Tibial nerve (tissue), 4 donors: Measurements from ENCODE around the gene CITED4. TPM values are rescaled to one million over a fixed set of nuclear protein-coding genes. Genes with fewer than 3 reads are reported as not detected.
A peak's percentile ranks its signal among the peaks of the same experiment; 100 is the strongest.

Experiments
- DNase-seq, 2 donors: peaks; one replicate each; pipeline ENCODE4 v3.0.0-alpha.2; 2019; ENCODE audit warnings: low spot score in 2 of 2
- H3K27ac ChIP-seq, 4 donors: fragments of 200-600 bp; sonication (generic) in 3 of 4; one replicate each; pipeline ENCODE4 v1.5.1; 2017 to 2019; ENCODE audit warnings: mild to moderate bottlenecking in 1 of 4
- H3K27me3 ChIP-seq, 2 donors: fragments of 200-600 bp; sonication (generic) in 1 of 2; one replicate each; pipeline versions ENCODE4 v1.5.1 to v1.6.0; 2017 to 2019
- H3K36me3 ChIP-seq, 3 donors: fragments of 200-600 bp; sonication (generic); one replicate each; pipeline ENCODE4 v1.5.1; 2018 to 2019
- H3K4me1 ChIP-seq, 4 donors: fragments of 200-600 bp; sonication (generic) in 3 of 4; one replicate each; pipeline ENCODE4 v1.5.1; 2017 to 2019
- H3K4me3 ChIP-seq, 4 donors: fragments of 200-600 bp; sonication (generic) in 3 of 4; one replicate each; pipeline ENCODE4 v1.5.1; 2017 to 2019; ENCODE audit warnings: mild to moderate bottlenecking in 1 of 4, moderate library complexity in 1 of 4
- H3K9me3 ChIP-seq, 4 donors: fragments of 200-600 bp; sonication (generic) in 3 of 4; one replicate each; pipeline ENCODE4 v1.5.1; 2017 to 2019
- EP300 ChIP-seq, 2 donors: sonication (generic); formaldehyde crosslinking; IDR thresholded peaks; one replicate each; pipeline ENCODE4 v1.6.1; 2017; ENCODE audit warnings: antibody characterized with exemption in 2 of 2, mild to moderate bottlenecking in 1 of 2
- POLR2A ChIP-seq, 2 donors: fragments of 450-650 bp; IDR thresholded peaks; one replicate each; pipeline ENCODE4 v1.6.1; 2017; ENCODE audit warnings: antibody characterized with exemption in 2 of 2, mild to moderate bottlenecking in 2 of 2, moderate library complexity in 2 of 2
- WGBS, 2 donors: methylation state at CpG; one replicate each; pipeline ENCODE4 v1.1.5; 2018; 5-methylcytosine and 5-hydroxymethylcytosine counted together
- total RNA-seq, 4 donors: library from RNA; depleted of rRNA; stranded (reverse); fragments of >200 nt; gene quantifications; one replicate each; pipeline ENCODE4 v1.1.0, GENCODE V29; 2016
- TF ChIP-seq, protein P1 (sequence below), 5 experiments: fragments of 200-600 bp in 3 of 5; fragments of 450-650 bp in 2 of 5; sonication (generic) in 3 of 5; IDR thresholded peaks; one replicate each; pipeline ENCODE4 v1.5.1; 2016 to 2019; ENCODE audit warnings: antibody characterized with exemption in 5 of 5, mild to moderate bottlenecking in 3 of 5, moderate library complexity in 2 of 5

CITED4 gene
- total RNA-seq, 4 donors from 2014 or later, result 6.0 to 20.3 (median 13.4) TPM

GRCh38 chr1:40887012-40887378 lies 24.8 kb upstream of the CITED4 start:
- Histone ChIP-seq H3K36me3 (no peaks in the 10 kb centered on the region), H3K4me3 (no peak overlapping the region), H3K9me3 (no peaks in the 10 kb centered on the region), H3K27me3 (peaks cover 0 to 42% of the 10 kb centered on the region in 2 donors), H3K4me1 (peaks cover 0 to 10% (median 3%) of the 10 kb centered on the region in 4 donors), H3K27ac (no peak overlapping the region)
- TF ChIP-seq EP300 (IDR thresholded peaks at IDR 0.05) (no peak), POLR2A (IDR thresholded peaks at IDR 0.05) (no peak)
- TF ChIP-seq, protein P1, sequence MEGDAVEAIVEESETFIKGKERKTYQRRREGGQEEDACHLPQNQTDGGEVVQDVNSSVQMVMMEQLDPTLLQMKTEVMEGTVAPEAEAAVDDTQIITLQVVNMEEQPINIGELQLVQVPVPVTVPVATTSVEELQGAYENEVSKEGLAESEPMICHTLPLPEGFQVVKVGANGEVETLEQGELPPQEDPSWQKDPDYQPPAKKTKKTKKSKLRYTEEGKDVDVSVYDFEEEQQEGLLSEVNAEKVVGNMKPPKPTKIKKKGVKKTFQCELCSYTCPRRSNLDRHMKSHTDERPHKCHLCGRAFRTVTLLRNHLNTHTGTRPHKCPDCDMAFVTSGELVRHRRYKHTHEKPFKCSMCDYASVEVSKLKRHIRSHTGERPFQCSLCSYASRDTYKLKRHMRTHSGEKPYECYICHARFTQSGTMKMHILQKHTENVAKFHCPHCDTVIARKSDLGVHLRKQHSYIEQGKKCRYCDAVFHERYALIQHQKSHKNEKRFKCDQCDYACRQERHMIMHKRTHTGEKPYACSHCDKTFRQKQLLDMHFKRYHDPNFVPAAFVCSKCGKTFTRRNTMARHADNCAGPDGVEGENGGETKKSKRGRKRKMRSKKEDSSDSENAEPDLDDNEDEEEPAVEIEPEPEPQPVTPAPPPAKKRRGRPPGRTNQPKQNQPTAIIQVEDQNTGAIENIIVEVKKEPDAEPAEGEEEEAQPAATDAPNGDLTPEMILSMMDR (IDR thresholded peaks at IDR 0.05), result no peak
- no peak for DNase-seq
- WGBS, 2 donors, result 71 to 75% methylated on average over 1 of the region's 1 CpG

GRCh38 chr1:40886318-40887011 lies 24.3 kb upstream of the CITED4 start:
- H3K36me3 ChIP-seq, result no peaks in the 10 kb centered on the region
- H3K4me3 ChIP-seq, result no peak overlapping the region
- peaks cover 0 to 42% of the 10 kb centered on the region in 2 donors for H3K27me3 ChIP-seq
- 72% methylated on average over 7 of the region's 7 CpGs for WGBS, 2 donors
- H3K9me3 ChIP-seq, result no peaks in the 10 kb centered on the region
- peaks cover 0 to 10% (median 3%) of the 10 kb centered on the region in 4 donors for H3K4me1 ChIP-seq
- DNase-seq, result no peak
- TF ChIP-seq, protein P1 (IDR thresholded peaks at IDR 0.05), result no peak
- no peak for TF ChIP-seq EP300 (IDR thresholded peaks at IDR 0.05)
- TF ChIP-seq POLR2A (IDR thresholded peaks at IDR 0.05), result no peak
- no peak overlapping the region for H3K27ac ChIP-seq

DNA sequence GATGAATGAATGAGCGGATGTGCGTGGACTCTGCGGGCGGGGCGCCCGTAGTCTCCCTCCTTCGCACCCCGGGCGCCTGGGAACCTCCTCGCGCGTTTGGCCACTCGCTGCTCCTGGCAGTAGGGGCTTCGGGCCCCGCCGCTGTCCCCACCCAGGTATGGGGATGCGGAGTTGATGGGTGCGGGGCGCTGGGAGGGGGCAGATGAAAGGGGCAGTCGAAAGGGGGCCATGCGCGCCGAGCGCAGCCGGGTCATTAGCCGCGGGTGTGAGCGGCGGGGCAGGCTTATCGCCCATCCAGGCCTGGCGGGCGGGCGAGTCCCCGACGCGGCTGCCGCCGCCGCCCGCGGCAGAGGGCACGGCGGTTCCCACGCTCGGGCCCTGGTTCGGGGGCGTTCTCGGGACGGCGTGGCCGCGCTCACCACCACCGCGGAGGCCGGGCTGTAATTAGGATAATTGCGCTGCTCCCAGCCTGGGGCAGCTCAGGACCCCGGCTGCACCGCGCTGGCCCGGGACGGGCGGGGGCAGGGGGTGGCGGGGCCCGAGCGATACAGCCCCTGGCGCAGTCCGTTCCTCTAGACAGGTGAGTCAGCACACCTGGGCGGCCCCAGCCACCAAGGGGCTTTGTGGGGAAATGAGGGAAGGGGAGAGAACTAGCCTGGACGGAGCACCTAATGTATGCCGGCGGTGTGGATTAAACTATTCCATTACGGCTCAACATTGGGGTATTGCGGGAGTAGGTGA lies 22.1 kb upstream of the CITED4 start:
- H3K27me3 ChIP-seq, result peaks cover 0 to 42% of the 10 kb centered on the region in 2 donors

DNA sequence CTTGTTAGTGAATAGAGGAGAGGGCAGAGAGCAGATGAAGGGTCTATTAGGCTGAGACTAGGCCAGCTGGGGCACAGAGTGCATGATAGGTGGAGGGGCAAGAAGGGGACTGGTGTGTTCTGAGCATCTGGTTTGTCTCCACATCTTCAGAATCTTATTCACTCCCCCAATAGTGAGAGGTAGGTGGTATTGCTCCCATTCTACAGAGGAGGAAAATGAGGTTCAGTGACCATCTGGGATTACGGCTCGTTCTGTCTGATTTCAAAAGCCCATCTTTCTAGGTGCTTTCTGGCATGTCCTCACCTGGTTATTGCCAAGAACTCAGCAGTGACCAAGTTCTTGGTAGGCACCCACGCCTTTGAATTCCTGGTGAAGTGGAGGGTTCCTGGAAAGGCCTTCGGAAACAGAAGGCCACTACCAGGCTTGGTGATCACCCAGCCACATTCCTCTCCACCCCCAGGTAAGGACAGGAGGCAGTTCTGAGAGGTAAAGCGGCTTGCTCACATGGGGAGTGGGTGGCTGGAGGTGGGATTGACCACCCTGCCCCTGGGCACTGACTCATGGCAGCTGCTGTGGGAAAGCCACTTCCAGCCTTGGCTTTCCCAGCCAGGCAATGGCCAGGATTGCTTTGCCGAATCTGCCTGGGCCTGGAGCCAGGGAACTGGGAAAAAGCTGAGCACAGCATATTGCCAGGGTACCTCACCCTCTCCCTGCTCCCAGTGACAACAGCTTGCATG lies 18.8 kb upstream of the CITED4 start:
- Histone ChIP-seq H3K4me1 (peaks cover 0 to 20% (median 7%) of the 10 kb centered on the region in 4 donors), H3K9me3 (peaks cover 0 to 9% (median 0%) of the 10 kb centered on the region in 4 donors), H3K27ac (no peak overlapping the region), H3K4me3 (no peak overlapping the region), H3K36me3 (no peaks in the 10 kb centered on the region), H3K27me3 (peaks cover 0 to 35% of the 10 kb centered on the region in 2 donors)
- no peak for DNase-seq
- WGBS, 2 donors, result 84 to 93% methylated on average over 6 of the region's 6 CpGs
- TF ChIP-seq, protein P1 (IDR thresholded peaks at IDR 0.05), result no peak
- TF ChIP-seq EP300 (IDR thresholded peaks at IDR 0.05), result no peak
- no peak for TF ChIP-seq POLR2A (IDR thresholded peaks at IDR 0.05)

More for the DNA sequence above, 22.1 kb upstream of the CITED4 start:
- Histone ChIP-seq H3K4me3 (peak overlapping the region in 1 of 4 donors; percentile 39), H3K36me3 (no peaks in the 10 kb centered on the region), H3K4me1 (peaks cover 0 to 10% (median 3%) of the 10 kb centered on the region in 4 donors), H3K9me3 (no peaks in the 10 kb centered on the region), H3K27ac (no peak overlapping the region)
- TF ChIP-seq EP300 (IDR thresholded peaks at IDR 0.05) (no peak), POLR2A (IDR thresholded peaks at IDR 0.05) (no peak)
- TF ChIP-seq, protein P1 (IDR thresholded peaks at IDR 0.05), result no peak
- no peak for DNase-seq
- WGBS, 2 donors, result 39 to 42% methylated on average over 30 to 35 of the region's 73 CpGs
